Fibroblast of pulmonary artery (primary cell): ENCODE measurements around the gene MYLK.
A peak's percentile ranks its signal among the peaks of the same experiment; 100 is the strongest.

ENCODE experiments used
- DNase-seq: peaks from one replicate; pipeline ENCODE4 v3.0.0-alpha.2; 2010; ENCODE audit warnings: low read depth
- H3K4me3 ChIP-seq: replicated peaks from 2 replicates; pipeline ENCODE4 v1.5.1; 2011; ENCODE audit warnings: low read depth, mild to moderate bottlenecking, control low read depth, low read length, moderate library complexity
- CTCF ChIP-seq: IDR thresholded peaks from 2 replicates; pipeline ENCODE4 v1.5.1; 2011; ENCODE audit warnings: mild to moderate bottlenecking, control low read depth, low read length, inconsistent platforms; ENCODE audit errors: missing control alignments

The MYLK gene

GRCh38 chr3:123672429-123673146, 211.5 kb downstream of the MYLK start:
- no peak for TF ChIP-seq CTCF
- DNase-seq: no peak
- no peak overlapping the region for H3K4me3 ChIP-seq

GRCh38 chr3:123670743-123671142, 213.4 kb downstream of the MYLK start:
- no peak for TF ChIP-seq CTCF
- DNase-seq: no peak

DNA sequence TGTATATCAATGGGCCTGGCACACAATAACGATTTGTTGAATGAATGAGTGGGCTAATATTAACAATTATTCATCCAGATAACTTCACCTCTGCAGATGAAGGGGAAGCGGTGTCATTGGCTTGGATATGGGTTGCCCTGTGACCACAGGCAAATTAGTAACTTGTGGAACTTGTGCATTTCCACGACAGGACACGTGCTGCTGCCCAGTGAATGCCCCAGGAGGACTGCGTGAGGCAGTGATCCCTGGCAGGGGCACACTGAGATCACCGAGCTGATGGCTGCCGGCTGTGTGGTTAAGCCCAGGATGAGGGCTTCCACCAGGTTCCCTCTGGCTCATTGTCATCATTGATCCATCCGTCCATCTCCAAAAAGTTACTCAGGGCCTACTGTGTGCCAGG, 215.2 kb downstream of the MYLK start:
- DNase-seq: no peak
- TF ChIP-seq CTCF: no peak
- H3K4me3 ChIP-seq: no peak overlapping the region

More at GRCh38 chr3:123670743-123671142, 213.4 kb downstream of the MYLK start:
- H3K4me3 ChIP-seq: no peak overlapping the region

DNA sequence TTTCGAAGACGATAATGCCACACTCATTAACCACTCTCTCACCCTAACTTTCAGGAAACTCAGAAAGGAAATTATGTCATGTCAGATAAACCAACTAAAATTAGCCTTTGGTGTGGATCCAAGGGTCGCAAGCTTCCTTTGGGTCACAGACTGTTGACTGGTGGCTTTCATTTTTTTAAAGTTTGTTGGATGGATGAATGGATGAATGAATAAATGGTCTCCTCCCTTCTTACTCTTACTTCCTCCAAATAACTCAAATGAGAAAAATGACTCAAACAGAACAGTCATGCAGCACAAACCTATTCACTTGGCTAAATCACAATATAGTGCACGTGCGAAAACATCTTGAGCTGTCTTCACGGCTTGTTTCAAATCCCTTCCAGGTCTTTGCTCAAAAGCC, 216.3 kb downstream of the MYLK start:
- peak; percentile 27 for DNase-seq
- TF ChIP-seq CTCF: no peak
- H3K4me3 ChIP-seq: no peak overlapping the region

DNA sequence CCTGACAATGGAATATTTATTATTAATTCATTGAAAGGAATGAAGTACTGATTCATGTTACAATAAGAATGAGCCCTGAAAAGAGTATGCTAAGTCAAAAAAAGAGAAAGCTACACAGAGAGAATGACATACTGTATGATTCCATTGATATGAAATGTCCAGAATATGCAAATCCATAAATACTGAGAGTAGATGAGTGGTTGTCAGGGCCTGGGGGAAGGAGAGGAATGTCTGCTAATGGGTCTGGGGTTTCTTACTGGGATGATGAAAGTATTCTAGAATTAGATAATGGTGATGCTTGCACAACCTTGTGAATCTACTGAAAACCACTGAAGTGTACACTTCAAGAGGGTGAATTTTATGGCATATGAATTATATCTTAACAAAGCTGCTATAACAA, 219.4 kb downstream of the MYLK start:
- no peak for DNase-seq
- H3K4me3 ChIP-seq: no peak overlapping the region
- no peak for TF ChIP-seq CTCF

GRCh38 chr3:123663977-123664376, 220.2 kb downstream of the MYLK start:
- no peak overlapping the region for H3K4me3 ChIP-seq
- DNase-seq: no peak
- no peak for TF ChIP-seq CTCF

GRCh38 chr3:123661973-123662372, 222.2 kb downstream of the MYLK start:
- no peak for DNase-seq
- no peak overlapping the region for H3K4me3 ChIP-seq
- no peak for TF ChIP-seq CTCF
